Heart right ventricle (tissue), 16 donors: ENCODE measurements around the gene NCKIPSD. TPM values are rescaled to one million over a fixed set of nuclear protein-coding genes. Genes with fewer than 3 reads are reported as not detected.
A peak's percentile ranks its signal among the peaks of the same experiment; 100 is the strongest.

Experiments used
- ATAC-seq, 8 donors: fragments of 200-7000 bp; cut with Tn5 transposase; one replicate each; pipeline ENCODE4 v1.9.1; 2020; ENCODE audit warnings: mild to moderate bottlenecking in 8 of 8, moderate library complexity in 8 of 8, moderate number of reproducible peaks in 1 of 8
- DNase-seq, 2 donors: peaks; one replicate each; pipeline ENCODE4 v3.0.0-alpha.2; 2020
- H3K27ac ChIP-seq, 10 donors: fragments of 200-600 bp; sonication (generic) in 2 of 10; one replicate each; pipeline versions ENCODE4 v1.5.0 to v1.8.0; 2020 to 2022; ENCODE audit warnings: mild to moderate bottlenecking in 3 of 10
- H3K27me3 ChIP-seq, 7 donors: fragments of 200-600 bp; one replicate each; pipeline ENCODE4 v1.8.0; 2021 to 2022; ENCODE audit warnings: mild to moderate bottlenecking in 2 of 7
- H3K36me3 ChIP-seq, 9 donors: fragments of 200-600 bp; sonication (generic) in 1 of 9; one replicate each; pipeline versions ENCODE4 v1.5.0 to v1.8.0; 2020 to 2022; ENCODE audit warnings: mild to moderate bottlenecking in 2 of 9
- H3K4me1 ChIP-seq, 9 donors: fragments of 200-600 bp; sonication (generic) in 1 of 9; one replicate each; pipeline versions ENCODE4 v1.5.0 to v1.8.0; 2020 to 2022; ENCODE audit warnings: mild to moderate bottlenecking in 4 of 9
- H3K4me3 ChIP-seq, 10 donors: fragments of 200-600 bp; sonication (generic) in 2 of 10; one replicate each; pipeline versions ENCODE4 v1.5.0 to v1.8.0; 2020 to 2022; ENCODE audit warnings: mild to moderate bottlenecking in 7 of 10, moderate library complexity in 2 of 10
- H3K9me3 ChIP-seq, 11 donors: fragments of 200-600 bp in 10 of 11; sonication (generic) in 2 of 11; one replicate each; pipeline versions ENCODE4 v1.5.0 to v1.8.0; 2013 to 2022; ENCODE audit warnings: mild to moderate bottlenecking in 2 of 11, control low read depth in 1 of 11, moderate library complexity in 1 of 11
- WGBS, 2 donors: extraction: QIAGEN DNeasy Blood & Tissue Kit; methylation state at CpG; one replicate each; pipeline ENCODE4 v1.1.7; 2013; ENCODE audit warnings: inconsistent platforms in 1 of 2; 5-methylcytosine and 5-hydroxymethylcytosine counted together
- intact Hi-C, 10 donors: fragments of 100-400 bp; cut with DNase I; formaldehyde crosslinking; loops; one replicate each; pipeline versions ENCODE4 v1.11.1 to v1.14.2; 2022
- polyA plus RNA-seq, 2 donors: library from polyadenylated mRNA; stranded (reverse); fragments of 200-250 nt; gene quantifications; one replicate each; pipeline ENCODE4 v1.2.3, GENCODE V29; 2013
- total RNA-seq, 10 donors: library from RNA; stranded (reverse); fragmentation: NEBNext Ultra II Directional in 3 of 10; extraction: Animal tissue kit (Norgen Biotek cat#: 25700) in 3 of 10; gene quantifications; one replicate each; pipeline versions ENCODE4 v1.2.1 to v1.2.4, GENCODE V29; 2021 to 2023
- TF ChIP-seq, protein P1 (sequence below), 9 donors: fragments of 200-600 bp; sonication (generic) in 2 of 9; IDR thresholded peaks; one replicate each; pipeline versions ENCODE4 v1.5.0 to v1.8.0; 2021 to 2022; ENCODE audit warnings: antibody characterized with exemption in 9 of 9, mild to moderate bottlenecking in 5 of 9, moderate library complexity in 1 of 9
- donor health status: Arrhythmogenic right ventricular cardiomyopathy.
- donor health status: ischemic (EF 13 %, LVEDD 7.1; RV severe dilation, severe dysfunction).
- donor health status: healthy with polysubstance abuse.
- donor health status: DM: no; HTN: yes; CAD: no.
- donor health status: DM: no; HTN: no; CAD: no.
- donor health status: ischemic (EF 25% LVEDD 6.9; RV normal size, moderate dysfunction).
- donor health status: ischemic (EF 25% LVEDD 5.7; RV mildly dilated, moderate dysfunction).
- donor health status: healthy.
- donor health status: DM: yes; HTN: yes; CAD: no.
- donor health status: Ischemic cardiomyopathy.
- donor health status: ischemic (EF 35%, LVEDD 5.7; RV mildly dilated, moderate dysfunction).
- donor health status: nonischemic (EF 11% LVEDD 7.7; RV severe dilation, severe dysfunction).
- donor health status: DM: yes; HTN: yes; CAD: no.
- donor health status: PGD.
- donor health status: ischemic (EF 29% LVEDD 5.4; RV normal size, mild dysfunction).
- donor health status: nonischemic (EF 23%, LVEDD 6.1; RV moderate dilation, normal function).

The NCKIPSD gene
- total and polyA plus RNA-seq, 12 donors: 9.4 to 21.1 (median 14.6) TPM

DNA sequence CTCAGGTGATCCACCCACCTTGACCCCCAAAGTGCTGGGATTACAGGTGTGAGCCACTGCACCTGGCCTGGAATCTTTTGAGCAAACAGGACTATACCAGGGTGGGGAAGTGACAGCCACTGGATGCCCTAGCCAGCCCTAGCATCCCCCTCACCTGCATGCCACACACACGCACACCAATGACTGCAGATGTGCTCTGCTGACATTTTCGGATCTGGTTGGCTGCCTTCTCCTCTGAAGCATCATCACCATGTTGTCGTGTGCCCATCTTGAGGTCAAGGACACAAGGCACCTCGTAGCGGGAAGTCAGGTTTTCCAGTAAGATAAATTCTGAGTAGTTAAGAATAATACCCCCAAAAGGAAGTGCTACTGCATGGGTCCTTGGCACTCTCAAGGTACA lies 3.7 kb upstream of the NCKIPSD start:
- H3K4me1 ChIP-seq: peaks cover 7 to 41% (median 25%) of the 10 kb centered on the region in 9 donors
- DNase-seq (no peak), ATAC-seq (no peak)
- TF ChIP-seq, protein P1, sequence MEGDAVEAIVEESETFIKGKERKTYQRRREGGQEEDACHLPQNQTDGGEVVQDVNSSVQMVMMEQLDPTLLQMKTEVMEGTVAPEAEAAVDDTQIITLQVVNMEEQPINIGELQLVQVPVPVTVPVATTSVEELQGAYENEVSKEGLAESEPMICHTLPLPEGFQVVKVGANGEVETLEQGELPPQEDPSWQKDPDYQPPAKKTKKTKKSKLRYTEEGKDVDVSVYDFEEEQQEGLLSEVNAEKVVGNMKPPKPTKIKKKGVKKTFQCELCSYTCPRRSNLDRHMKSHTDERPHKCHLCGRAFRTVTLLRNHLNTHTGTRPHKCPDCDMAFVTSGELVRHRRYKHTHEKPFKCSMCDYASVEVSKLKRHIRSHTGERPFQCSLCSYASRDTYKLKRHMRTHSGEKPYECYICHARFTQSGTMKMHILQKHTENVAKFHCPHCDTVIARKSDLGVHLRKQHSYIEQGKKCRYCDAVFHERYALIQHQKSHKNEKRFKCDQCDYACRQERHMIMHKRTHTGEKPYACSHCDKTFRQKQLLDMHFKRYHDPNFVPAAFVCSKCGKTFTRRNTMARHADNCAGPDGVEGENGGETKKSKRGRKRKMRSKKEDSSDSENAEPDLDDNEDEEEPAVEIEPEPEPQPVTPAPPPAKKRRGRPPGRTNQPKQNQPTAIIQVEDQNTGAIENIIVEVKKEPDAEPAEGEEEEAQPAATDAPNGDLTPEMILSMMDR (IDR thresholded peaks at IDR 0.05): no peak
- intact Hi-C loops: loop anchor here in 3 of 10 donors (5.0 to 10.0 kb wide), 2 partner anchors 48 to 225 kb away; a partner anchor contains a TSS
- peaks cover 0 to 74% (median 61%) of the 10 kb centered on the region in 9 donors for H3K36me3 ChIP-seq
- no peak overlapping the region for H3K4me3 ChIP-seq
- no peak overlapping the region for H3K27ac ChIP-seq
- WGBS, 2 donors: 71 to 76% methylated on average over 5 of the region's 5 CpGs
- H3K9me3 ChIP-seq: no peaks in the 10 kb centered on the region
- H3K27me3 ChIP-seq: no peaks in the 10 kb centered on the region

DNA sequence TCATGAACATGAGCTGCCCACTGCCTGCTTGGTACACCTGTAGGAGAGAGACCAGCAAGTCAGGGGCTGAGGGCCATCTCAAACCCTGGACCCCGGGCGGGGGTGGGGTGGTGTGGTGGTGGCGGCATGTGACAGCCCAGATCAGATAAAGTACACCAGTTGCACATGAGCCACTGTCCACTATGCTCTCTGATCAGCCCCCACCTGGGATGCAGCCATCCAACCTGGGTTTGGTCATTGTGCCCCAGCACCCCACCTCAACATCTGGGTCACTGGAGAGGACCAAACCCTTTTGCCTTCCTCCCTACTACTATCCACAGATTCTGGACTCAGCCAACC lies 3.0 kb upstream of the NCKIPSD start:
- peaks cover 0 to 67% (median 59%) of the 10 kb centered on the region in 9 donors for H3K36me3 ChIP-seq
- WGBS, 2 donors: 82 to 87% methylated on average over 3 of the region's 3 CpGs
- H3K9me3 ChIP-seq: no peaks in the 10 kb centered on the region
- ATAC-seq: no peak
- no peak overlapping the region for H3K27ac ChIP-seq
- no peaks in the 10 kb centered on the region for H3K27me3 ChIP-seq
- peaks cover 10 to 42% (median 27%) of the 10 kb centered on the region in 9 donors for H3K4me1 ChIP-seq
- no peak overlapping the region for H3K4me3 ChIP-seq
- intact Hi-C loops: loop anchor here in 3 of 10 donors (5.0 to 10.0 kb wide), 2 partner anchors 49 to 224 kb away; a partner anchor contains a TSS
- DNase-seq: no peak
- TF ChIP-seq, protein P1 (IDR thresholded peaks at IDR 0.05): no peak

DNA sequence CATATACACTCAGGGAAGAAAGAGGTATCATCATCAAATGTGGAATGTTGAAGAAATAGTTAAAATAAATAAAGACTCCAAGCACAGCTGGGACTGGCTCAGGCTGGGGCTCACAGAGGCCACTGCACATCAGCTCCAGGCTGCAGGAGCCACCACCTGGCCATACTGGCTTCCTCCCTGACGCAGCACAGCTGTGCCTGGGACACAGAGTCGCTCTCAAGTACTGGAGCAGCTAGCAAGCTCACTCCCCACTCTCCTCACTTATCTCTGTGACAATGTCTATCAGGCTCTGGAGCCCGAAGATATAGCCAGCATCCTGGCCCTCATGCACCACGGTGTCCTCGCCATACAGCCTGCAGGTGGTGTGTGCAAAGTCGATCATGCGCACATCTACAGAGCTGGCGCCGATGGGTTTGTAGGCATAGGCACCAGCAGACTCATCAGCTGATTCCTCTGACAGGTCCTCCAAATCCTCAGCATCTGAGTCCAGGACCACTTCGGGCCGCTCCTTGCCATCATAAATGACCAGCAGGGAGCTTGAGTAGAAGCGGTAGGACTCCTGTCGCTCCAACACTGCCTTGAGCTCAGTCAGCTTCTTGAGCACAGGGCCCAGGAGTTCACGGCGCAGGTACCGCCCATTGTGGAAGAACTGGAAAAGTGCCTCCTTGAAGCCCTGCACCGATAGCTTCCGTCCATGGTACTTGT lies 2.5 kb upstream of the NCKIPSD start:
- TF ChIP-seq, protein P1 (IDR thresholded peaks at IDR 0.05): no peak
- 77 to 78% methylated on average over 18 of the region's 18 CpGs for WGBS, 2 donors
- Histone ChIP-seq H3K4me1 (peaks cover 15 to 42% (median 30%) of the 10 kb centered on the region in 9 donors), H3K27ac (no peak overlapping the region), H3K27me3 (no peaks in the 10 kb centered on the region), H3K9me3 (no peaks in the 10 kb centered on the region), H3K4me3 (no peak overlapping the region), H3K36me3 (peaks cover 0 to 62% (median 54%) of the 10 kb centered on the region in 9 donors)
- ATAC-seq: no peak
- intact Hi-C loops: loop anchor here in 3 of 10 donors (5.0 to 10.0 kb wide), 2 partner anchors 49 to 223 kb away; a partner anchor contains a TSS
- DNase-seq: no peak

DNA sequence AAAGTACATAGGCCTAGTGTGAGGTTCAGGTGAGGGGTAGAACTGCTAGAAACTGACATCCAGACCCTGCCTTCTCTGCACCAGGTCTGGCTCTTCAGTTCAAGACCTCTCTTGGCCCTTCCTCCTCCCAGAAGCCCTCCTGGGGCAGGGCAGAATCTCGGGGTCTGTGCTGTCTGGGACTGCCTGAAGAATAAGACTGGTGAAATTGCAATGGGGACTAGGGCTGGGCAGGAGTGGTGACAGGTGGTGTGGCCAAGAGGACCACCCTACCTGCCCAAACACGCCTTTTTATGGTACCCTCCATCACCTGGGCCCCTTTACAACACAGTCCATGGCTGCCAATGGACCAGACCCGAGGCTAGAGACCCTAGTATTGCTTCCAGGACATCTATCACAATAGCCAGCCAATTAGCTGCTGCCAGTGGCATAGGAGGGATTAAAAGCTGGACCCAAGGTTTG lies 1.5 kb upstream of the NCKIPSD start:
- Histone ChIP-seq H3K4me1 (peaks cover 16 to 44% (median 34%) of the 10 kb centered on the region in 9 donors), H3K9me3 (no peaks in the 10 kb centered on the region), H3K27ac (peak overlapping the region in 2 of 10 donors; percentile 31 to 40), H3K4me3 (no peak overlapping the region), H3K36me3 (peaks cover 0 to 59% (median 47%) of the 10 kb centered on the region in 9 donors), H3K27me3 (no peaks in the 10 kb centered on the region)
- ATAC-seq: no peak
- intact Hi-C loops: loop anchor here in 3 of 10 donors (5.0 to 10.0 kb wide), 2 partner anchors 50 to 222 kb away; a partner anchor contains a TSS
- no peak for DNase-seq
- TF ChIP-seq, protein P1 (IDR thresholded peaks at IDR 0.05): no peak
- WGBS, 2 donors: 53 to 73% methylated on average over 3 of the region's 3 CpGs
